SIG-M5 (cell line): ENCODE data around the gene MYO18B.

Experiments used
- DNase-seq: peaks from one replicate; lab custom pipeline; 2025; lab: John Stamatoyannopoulos, UW

The MYO18B gene

DNA sequence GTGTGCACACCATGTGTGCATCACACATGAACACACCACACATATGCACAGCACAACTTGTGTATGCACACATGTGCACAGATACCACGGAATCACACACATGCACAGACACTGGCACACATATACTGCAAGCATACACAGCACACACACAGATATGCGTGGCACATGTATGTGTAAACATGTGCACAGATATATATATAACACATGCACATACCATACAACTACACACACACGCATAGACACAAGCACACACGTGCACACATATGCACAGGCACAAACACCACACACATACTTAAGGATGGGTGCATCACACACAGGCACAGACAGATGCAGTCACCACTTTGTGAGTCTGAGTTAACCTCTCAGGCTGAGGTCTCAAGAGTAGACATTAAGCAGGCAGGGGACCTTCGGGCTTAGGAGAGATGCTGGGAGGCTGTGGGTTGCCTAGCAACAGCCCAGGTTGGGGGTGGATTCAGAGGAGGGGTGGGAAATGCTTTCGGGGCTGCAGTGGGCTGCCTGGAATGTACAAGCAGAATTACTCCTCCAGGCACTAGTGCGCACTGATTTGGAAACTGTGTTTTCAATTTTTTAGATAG, 82.9 kb downstream of the MYO18B start:
- no peak for DNase-seq

DNA sequence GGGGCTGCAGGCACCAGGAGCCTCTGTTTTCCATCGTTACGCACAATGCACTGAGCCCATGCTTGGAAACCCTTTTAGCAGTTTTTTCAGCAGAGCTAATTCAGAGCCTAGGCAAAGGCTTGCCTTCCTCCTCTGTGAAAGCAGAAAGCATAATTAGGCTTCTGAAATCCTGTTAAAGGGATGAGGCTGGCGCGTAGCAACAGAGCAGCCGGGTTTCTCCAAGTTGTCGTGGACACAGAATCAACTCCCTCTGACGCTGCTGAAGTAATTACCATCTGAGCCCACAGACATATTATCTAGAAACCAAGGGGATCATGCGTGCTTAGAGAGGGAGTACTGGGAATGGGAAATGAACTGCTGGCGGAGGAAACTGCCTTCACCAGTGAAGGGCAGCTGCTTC, 85.4 kb downstream of the MYO18B start:
- no peak for DNase-seq

DNA sequence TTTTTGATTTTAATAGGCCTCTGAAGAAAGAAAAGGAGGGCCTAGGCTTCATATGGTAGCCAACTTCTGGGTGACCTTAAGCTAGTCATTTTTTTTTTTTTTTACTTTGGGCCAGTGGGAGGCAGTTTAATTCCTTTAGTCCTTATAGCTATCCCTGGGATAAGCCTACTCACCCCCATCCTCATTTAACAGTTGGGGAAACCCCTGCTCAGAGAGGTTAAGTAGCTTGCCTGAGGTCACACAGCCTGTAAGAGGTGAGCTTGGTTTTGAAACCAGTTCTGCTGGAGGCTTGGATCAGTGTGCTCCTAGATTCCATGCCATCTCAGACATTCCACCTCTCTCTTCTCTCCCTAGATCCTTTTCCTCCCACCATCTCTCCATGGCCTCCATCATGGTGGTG, 86.4 kb downstream of the MYO18B start:
- no peak for DNase-seq

DNA sequence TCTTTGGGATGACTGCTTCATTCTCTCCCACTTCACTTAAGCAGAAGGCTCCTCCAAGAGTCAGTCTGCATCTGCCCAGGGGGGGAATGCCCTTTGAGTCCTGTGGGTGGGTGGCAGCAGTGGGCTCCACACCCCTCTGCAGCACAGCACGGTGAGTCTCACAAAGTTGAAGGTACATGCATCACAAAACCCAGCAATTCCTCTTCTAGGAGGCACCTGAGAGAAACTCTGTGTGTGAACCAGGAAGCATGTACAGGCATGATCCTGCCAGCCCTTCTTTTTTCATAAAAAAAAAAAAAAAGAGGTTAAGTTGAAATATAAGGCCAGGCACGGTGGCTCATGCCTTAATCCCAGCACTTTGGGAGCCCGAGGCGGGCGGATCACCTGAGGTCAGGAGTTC, 87.2 kb downstream of the MYO18B start:
- no peak for DNase-seq

DNA sequence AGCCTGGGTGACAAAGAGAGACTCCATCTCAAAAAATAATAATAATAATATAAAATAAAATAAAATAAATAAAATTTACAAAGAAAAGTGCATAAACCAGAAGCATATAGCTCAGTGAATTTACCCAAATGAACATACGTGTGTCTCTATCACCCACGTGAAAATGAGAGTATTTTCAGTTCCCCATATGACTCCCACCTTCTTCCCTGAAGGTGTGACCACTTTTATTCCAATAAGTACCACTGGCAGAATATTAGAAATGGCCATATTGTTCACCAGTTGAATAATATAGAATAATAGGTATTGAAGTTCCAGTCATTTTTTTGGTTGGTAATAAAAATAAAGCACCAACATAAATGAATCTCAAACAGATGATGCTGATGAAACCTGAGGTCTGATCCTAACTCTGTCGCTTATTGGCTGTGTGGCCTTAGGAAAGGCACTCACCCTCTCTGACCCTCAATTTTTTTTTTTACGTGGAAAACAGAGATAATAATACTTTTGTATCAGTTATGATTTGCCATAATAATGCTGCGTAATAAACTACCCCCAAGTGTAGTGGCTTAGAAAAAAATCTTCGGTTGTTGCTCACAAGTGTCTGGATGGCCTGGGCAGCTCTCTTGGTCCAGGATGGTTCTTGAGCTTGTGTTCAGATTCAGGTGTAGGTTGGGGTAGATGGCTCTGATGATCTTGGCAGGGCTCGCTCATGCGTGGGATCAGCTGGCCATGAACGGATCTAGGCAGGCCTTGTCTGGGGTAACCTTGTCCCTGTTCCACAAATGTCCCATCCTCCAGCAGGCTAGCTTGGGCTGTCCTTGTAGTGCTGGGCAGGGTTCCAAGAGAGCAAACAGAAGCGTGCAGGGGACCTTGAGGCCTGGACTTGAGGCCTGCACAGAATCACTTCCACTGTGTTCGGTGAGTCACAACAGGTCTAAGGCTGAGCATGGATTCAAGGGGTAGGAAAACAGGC, 88.1 kb downstream of the MYO18B start:
- no peak for DNase-seq

DNA sequence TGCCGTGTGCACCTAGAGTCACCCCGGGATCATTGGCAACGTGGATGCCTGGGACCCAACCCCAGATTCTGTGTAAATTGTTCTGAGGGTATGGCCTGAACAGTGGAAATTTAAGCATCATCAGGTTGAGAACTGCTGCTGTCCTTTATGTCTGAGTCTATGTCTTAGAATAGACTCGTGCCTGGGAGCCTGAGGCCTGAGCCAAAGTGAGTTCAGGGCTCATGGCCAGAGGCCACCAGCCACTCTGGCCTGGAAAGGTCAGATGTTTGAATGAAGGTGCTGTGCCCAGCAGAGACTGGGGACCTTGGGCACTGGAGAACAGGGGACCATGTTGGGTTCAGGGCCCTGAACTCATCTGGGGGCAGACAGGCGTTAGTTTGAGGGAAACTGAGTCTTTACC, 91.1 kb downstream of the MYO18B start:
- no peak for DNase-seq

DNA sequence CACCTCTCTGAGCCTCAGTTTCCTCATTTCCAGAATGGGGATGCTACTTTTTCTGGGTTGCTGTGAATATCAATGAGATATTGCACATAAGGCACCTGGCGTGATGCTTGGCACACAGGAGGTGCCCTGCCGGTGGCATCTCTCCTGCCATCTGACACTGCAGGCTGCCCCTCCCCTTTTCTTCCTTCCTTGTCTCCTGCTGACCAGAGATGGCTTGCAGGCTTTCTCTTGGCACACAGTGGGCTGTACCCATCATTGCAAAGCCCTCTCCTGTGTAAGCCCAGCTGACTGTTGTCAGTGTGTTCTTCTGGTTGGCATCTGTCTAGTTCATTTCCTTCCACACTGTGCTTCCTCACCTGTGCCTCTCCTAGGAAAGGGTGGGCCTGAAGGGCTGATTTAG, 91.7 kb downstream of the MYO18B start:
- no peak for DNase-seq

DNA sequence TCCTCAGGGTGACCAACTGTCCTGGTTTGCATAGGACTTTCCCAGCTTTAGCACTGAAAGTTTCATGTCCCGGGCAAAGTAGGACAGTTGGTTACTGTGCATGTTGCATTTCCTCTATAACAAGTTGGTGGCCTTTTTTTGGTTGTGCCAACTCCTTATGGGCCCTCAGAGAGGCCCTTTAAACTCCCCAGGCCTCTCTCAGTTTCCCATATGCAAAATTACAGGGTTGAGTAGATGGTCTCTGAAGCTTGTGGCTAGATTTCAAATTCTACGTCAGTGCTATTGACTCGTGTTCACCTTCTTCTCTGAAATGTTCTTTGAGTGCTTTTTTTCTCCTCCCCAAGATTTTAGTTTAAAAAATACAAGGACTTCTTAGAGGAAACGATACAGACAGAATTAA, 92.5 kb downstream of the MYO18B start:
- no peak for DNase-seq

DNA sequence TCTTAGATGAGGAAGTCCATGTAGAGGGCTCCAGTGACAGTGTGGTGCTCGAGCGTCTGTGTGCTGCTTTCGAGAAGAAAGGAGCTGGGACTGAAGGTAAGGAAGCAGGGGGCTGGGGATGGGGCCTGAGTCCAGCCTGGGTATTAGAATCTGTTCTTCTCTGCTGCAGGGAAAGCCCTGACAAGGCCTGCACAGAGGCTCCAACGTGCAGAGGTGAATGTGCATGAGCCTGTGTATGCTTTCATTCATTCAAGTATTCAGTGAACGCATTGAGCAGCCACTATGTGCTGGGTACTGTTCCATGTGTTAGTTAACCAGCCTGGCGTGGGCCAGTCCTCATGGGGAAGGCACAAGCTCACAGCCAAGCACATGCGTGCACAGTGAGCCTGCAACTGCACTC, 93.4 kb downstream of the MYO18B start:
- no peak for DNase-seq

DNA sequence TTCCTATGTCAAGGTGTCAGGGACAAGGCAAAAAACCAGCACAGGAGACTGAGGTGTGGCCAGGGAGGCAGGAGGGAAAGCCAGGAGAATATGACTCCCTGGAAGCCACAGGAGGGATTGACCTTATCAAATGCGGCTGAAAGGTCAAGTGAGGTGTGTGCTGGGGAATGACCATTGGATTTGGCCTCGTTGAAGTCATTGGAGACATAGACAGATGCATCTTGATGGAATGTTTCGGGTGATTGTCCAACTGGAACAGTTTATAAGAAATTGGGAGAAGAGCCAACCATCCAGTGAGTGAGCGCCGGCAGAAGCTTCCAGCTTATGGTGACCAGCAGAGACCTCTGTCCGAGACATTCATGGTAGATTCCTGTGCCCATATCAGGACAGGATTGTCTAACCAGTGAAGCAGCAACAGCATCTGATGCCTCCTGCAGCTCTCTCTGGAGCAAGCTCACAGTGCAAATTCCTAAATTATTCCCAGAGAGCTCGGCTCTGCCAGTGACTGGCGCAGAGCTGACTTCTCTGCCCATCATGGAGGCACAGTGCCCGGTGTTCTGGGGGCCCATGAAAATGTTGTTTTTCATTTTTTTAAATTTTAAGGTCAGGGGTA, 95.4 kb downstream of the MYO18B start:
- DNase-seq, result no peak

DNA sequence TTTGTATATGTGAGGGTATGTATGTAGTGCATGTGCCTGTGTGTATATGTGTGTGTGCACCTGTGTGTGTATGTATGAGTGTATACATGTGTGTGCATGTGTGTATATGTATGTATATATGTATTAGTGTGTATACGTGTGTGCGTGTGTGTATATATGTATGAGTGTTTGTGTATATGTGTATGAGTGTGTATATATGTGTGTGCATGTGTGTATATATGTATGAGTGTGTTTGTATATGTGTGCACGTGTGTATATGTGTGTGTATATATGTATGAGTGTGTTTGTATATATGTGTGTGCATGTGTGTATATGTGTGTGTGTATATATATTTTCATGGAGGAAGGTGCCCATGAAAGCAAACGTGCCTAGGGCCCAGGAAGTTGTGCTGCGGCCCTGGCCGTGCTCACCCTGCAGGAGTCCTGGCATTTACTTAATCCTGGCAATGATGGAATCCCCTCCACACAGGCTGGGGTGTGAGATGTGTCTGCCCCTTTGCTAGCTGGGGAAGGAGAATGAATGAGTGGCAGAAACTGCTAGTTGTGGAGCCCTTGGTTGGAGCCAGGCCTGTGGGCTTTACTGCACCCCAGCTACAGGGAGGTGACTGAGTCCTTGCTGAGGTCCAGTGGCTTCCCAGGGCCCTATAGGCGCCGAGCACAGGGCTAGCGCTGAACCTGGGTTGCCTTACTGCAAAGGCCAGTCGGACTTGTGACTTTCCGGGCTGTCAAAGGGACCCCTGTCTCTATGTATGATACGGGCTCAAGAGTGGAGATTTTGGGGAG, 97.2 kb downstream of the MYO18B start:
- no peak for DNase-seq

DNA sequence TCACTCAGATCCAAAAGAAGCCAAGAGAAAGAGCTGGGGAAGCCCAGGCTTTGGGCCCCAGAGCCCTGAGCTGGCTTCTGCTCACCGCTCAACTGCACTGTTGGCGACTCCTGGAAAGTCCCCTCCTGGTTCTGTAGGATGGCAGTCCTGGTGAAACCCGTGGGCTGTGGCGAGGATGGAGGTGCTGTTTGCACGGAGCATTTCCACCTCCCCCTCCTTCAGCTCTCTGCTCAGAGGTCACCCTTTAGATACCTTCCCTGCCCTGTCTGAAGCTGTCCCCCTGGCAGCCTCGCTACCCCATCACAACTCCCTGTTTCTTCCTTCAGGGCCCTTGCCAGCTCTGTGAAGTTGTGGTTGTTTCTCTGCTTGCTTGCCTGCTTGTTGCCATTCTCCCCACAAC, 97.8 kb downstream of the MYO18B start:
- DNase-seq, result no peak

DNA sequence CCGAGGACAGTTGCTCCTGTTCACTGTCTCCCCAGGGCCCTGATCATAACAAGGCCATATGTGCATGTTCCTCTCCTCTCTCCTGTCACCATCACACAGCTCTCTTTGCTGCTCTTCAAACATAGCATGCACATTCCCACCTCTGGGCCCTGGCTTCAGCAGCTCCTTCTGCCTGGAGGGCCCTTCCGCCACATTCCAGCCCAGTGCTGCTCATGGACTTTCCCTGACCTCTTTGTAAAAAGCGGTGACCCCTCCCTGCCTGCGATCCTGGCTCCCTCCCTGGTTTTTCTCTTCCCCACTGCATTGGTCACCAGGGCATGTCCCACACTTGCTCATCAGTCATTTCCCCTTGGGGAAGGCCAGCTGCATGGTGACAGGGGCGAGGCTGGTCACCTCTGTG, 98.2 kb downstream of the MYO18B start:
- DNase-seq, result no peak

DNA sequence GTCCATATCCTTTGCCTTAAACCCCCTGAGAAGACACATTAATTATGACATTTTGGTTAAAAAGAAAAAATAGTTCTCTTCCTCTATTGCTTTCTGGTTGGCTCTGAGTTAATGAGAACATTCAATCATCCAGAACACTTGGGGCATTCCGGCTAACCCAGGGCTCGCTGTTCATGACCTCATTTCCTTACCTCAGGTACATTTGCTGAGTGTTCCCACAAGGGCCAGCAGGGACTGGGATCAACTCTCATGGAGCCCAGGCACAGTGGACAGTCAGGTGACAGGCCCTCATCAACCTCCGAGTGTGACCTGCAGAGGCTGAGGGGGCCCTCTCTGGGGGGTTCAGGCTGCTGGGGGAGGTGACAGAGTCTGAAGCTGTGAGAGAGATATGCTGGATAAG, 98.9 kb downstream of the MYO18B start:
- DNase-seq, result no peak

DNA sequence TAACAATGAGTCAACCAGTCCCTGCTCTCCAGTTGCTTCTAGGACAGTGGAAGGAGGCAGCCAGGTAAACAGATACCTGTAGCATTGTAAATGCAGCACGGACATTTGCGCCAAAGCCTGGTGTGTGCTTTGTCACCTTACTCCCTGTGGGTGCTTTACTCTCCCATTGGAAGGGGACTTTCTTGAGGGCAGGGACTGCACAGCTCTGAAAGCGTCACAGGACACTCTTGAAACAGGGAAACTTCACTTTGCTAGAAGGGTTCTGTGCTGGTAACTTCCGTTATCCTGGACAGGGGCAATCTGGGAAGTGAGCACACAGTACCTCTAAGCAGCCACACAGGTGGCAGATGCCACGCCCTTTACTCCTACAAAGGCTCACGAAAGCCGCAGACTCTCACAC, 99.8 kb downstream of the MYO18B start:
- no peak for DNase-seq

DNA sequence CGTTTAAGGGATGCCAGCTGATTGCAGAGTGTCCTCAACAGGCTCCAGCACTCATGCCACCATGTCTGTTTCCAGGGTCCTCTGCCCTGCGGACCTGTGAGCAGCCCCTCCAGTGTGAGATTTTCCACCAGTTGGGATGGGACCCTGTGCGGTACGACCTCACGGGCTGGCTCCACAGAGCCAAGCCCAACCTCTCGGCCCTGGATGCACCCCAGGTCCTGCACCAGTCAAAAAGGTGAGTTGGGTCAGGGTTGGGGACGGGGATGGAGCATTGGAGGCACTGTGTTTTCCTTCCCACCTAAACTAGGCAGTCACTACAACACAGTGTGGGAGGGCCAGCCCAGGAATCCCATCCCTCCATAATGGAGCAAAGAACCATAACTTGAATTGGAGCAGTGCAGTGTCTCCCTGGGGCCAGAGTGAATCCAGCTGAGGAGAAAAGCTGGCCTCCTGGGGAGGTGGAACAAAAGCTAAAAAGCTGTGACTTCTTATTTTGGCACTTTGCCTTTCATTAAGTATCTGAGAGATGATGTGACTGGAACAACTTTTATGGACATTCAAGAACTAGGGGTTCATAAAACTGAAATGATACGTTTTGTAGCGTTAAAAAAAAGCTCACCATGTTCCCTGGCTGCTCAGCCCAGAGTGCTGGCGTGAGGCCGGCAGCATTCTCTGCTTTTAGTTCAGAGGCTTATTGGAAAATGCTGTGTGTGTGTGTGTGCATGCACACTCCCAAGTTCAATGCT, 101.8 kb downstream of the MYO18B start:
- no peak for DNase-seq

DNA sequence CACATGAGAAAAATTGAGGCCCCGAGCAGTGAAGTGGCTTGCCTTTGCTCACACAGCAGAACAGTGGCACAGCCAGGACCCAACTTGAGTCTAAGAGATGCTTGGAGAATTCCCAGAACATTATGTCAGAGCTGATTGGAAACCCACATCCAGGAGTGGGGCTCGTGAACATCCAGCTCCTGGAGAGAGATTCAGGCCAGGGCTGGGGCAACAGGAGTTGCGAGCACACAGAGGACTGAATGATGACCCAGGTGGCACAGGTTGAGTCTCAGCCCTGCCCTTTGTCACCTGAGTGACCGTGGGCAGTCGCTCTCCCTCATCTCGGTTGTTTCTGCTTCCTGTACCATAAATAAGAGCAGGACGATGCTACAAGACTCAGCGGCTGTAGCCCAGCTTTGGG, 102.6 kb downstream of the MYO18B start:
- DNase-seq, result no peak

DNA sequence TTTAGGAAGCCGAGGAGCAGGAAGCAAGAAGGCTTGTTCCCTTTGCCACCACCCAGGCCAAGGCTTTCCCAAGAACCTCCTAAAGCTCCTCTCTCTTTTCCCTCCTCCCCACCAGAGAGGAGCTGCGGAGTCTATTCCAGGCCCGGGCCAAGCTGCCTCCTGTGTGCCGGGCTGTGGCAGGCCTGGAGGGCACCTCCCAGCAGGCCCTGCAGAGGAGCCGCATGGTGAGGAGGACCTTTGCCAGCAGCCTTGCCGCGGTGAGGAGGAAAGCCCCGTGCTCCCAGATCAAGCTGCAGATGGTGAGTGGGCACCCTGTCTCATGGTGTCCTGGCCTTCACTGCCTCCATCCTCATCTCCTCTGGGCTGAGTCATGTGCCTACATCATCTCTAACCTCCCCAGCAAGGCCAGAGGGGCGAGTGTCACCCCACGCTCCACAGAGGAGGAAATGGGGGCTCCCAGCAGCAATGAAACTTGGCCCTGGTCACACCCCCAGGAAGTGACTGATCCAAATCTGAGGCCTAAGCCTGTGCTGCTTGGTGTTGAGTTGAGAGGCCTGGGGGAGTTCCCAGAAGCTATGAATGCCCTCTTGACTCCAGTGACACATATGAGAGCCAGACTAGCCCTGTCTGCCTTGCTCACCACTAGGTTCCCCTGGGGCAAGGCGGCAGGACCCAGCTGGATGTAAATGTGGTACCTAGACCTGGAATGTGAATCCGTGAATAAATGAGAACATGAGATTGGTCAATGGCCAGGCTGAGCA, 104.2 kb downstream of the MYO18B start:
- DNase-seq, result no peak

DNA sequence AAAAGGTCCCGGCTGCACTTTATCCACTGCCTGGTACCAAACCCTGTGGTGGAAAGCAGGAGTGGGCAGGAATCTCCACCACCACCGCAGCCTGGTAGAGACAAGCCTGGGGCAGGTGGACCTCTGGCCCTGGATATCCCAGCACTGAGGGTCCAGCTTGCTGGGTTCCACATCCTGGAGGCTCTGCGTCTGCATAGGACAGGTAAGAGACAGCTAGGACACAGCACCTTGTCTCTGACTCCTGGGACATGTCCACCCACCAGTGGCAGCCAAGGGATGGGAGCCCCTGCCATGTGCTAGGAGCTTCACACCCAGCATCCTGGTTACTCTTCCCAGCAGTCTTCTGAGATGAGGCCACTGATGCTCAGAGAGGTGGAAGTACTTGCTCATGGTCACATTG, 105.5 kb downstream of the MYO18B start:
- no peak for DNase-seq

DNA sequence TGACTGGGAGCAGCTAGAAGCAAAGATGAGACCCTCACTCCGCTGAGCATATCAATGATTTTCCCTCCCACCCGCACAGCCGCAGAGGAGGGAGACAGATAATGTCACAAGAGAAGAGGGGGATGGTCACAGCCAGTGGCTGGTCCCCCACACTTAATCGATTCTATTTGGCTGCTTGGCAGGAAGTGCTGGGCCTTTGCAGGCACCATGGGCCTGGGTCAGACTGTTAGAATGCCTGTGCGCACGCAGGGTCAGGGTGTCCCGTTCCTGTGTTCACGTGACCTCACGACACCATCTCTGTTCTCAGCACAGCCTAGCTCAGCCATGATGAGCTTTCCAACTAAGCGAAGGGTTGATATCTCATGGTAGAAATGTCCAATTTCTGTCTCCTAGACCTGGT, 107.0 kb downstream of the MYO18B start:
- no peak for DNase-seq

DNA sequence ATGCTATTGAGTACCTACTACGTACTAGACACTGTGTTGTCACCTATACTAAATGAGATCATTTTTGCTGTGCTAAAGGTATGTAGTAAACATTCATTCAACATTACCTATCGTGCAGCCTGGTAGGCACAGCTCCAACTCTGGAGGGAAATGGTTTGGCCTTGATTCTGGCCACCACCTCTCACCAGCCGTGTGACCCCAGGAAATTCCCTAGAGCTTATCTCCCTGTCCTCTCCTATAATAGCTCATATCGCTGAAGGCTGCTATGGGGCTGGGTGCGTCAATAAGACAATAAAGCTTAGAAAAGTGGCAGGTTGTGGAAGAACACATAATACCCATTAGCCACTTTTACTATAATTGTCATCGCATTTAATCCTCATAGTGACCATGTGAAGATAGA, 107.5 kb downstream of the MYO18B start:
- DNase-seq, result no peak
